NAMALWA (cell line): ENCODE measurements around the gene CNIH2.
A peak's percentile ranks its signal among the peaks of the same experiment; 100 is the strongest.
"Not testable (repeated sequence)": the region's sequence is repeated elsewhere in the genome, so short reads cannot be mapped to it uniquely, and the experiment has no call there.

Experiments
- DNase-seq: peaks from one replicate; pipeline ENCODE4 v3.0.0-alpha.2; 2015; ENCODE audit warnings: low spot score

CNIH2 gene

GRCh38 chr11:66315921-66316811, 38.2 kb downstream of the CNIH2 start:
- DNase-seq: no peak

- no peak for DNase-seq
Observed at GRCh38 chr11:66316849-66317251, 38.9 kb downstream of the CNIH2 start, which contains the start of gene CD248. TSS of gene CD248 (minus strand) at chr11:66317044. CDS start at chr11:66317027, 17 bp downstream.

- DNase-seq: peak; percentile 70
Observed at GRCh38 chr11:66317322-66317722, 39.3 kb downstream of the CNIH2 start.

GRCh38 chr11:66317723-66318599, 40.0 kb downstream of the CNIH2 start:
- DNase-seq: peak; percentile 72

GRCh38 chr11:66318600-66318970, 40.6 kb downstream of the CNIH2 start:
- DNase-seq: no peak

GRCh38 chr11:66320289-66320688, 42.3 kb downstream of the CNIH2 start:
- DNase-seq: not testable (repeated sequence)

GRCh38 chr11:66320748-66321147, 42.8 kb downstream of the CNIH2 start:
- not testable (repeated sequence) for DNase-seq

- no peak for DNase-seq
Observed at GRCh38 chr11:66321606-66322005, 43.6 kb downstream of the CNIH2 start.

GRCh38 chr11:66322732-66323427, 44.9 kb downstream of the CNIH2 start:
- DNase-seq: no peak

GRCh38 chr11:66323684-66324083, 45.7 kb downstream of the CNIH2 start:
- DNase-seq: no peak

- DNase-seq: no peak
Observed at GRCh38 chr11:66324664-66325063, 46.7 kb downstream of the CNIH2 start.

- peak; percentile 79 for DNase-seq
Observed at GRCh38 chr11:66325263-66325671, 47.3 kb downstream of the CNIH2 start.

GRCh38 chr11:66326261-66327111, 48.5 kb downstream of the CNIH2 start:
- no peak for DNase-seq

GRCh38 chr11:66327171-66328030, 49.4 kb downstream of the CNIH2 start:
- DNase-seq: no peak

- DNase-seq: no peak
Observed at GRCh38 chr11:66328031-66328301, 50.0 kb downstream of the CNIH2 start.

GRCh38 chr11:66328302-66329144, 50.5 kb downstream of the CNIH2 start:
- peak; percentile 89 for DNase-seq

GRCh38 chr11:66329165-66329673, 51.2 kb downstream of the CNIH2 start:
- DNase-seq: no peak

- DNase-seq: no peak
Observed at GRCh38 chr11:66330931-66331330, 53.0 kb downstream of the CNIH2 start.
